Upper lobe of left lung (tissue), 4 donors: ENCODE measurements around the gene ZSWIM1.

ENCODE experiments used
- POLR2A ChIP-seq, 4 donors: fragments of 450-650 bp; IDR thresholded peaks; one replicate each; pipeline ENCODE4 v1.5.1; 2016 to 2017; ENCODE audit warnings: antibody characterized with exemption in 4 of 4, mild to moderate bottlenecking in 2 of 4
- POLR2AphosphoS5 ChIP-seq, 2 donors: sonication (generic); formaldehyde crosslinking; IDR thresholded peaks; one replicate each; pipeline ENCODE4 v1.5.1; 2017; ENCODE audit warnings: antibody characterized with exemption in 2 of 2
- TF ChIP-seq, protein P1 (sequence below), 6 experiments: fragments of 450-650 bp in 4 of 6; fragments of 200-600 bp in 2 of 6; sonication (generic) in 2 of 6; IDR thresholded peaks; one replicate each; pipeline ENCODE4 v1.5.1; 2016 to 2019; ENCODE audit warnings: antibody characterized with exemption in 6 of 6

DNA sequence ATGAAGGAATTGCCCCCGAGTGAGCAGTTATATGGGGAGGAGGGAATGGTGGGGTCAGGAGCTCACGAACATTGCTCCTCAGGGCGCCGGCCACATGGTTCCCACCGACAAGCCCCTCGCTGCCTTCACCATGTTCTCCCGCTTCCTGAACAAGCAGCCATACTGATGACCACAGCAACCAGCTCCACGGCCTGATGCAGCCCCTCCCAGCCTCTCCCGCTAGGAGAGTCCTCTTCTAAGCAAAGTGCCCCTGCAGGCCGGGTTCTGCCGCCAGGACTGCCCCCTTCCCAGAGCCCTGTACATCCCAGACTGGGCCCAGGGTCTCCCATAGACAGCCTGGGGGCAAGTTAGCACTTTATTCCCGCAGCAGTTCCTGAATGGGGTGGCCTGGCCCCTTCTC, 17.3 kb downstream of the ZSWIM1 start:
- TF ChIP-seq, protein P1, sequence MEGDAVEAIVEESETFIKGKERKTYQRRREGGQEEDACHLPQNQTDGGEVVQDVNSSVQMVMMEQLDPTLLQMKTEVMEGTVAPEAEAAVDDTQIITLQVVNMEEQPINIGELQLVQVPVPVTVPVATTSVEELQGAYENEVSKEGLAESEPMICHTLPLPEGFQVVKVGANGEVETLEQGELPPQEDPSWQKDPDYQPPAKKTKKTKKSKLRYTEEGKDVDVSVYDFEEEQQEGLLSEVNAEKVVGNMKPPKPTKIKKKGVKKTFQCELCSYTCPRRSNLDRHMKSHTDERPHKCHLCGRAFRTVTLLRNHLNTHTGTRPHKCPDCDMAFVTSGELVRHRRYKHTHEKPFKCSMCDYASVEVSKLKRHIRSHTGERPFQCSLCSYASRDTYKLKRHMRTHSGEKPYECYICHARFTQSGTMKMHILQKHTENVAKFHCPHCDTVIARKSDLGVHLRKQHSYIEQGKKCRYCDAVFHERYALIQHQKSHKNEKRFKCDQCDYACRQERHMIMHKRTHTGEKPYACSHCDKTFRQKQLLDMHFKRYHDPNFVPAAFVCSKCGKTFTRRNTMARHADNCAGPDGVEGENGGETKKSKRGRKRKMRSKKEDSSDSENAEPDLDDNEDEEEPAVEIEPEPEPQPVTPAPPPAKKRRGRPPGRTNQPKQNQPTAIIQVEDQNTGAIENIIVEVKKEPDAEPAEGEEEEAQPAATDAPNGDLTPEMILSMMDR (IDR thresholded peaks at IDR 0.05), result no peak
- TF ChIP-seq POLR2AphosphoS5 (IDR thresholded peaks at IDR 0.05) (no peak), POLR2A (IDR thresholded peaks at IDR 0.05) (no peak)
